A549 (cell line): ENCODE results near the gene CEMIP2. TPM values are rescaled to one million over a fixed set of nuclear protein-coding genes. Genes with fewer than 3 reads are reported as not detected.

Experiments
- ATAC-seq, 2 experiments: fragments of 200-7000 bp in 1 of 2; fragments of >200 bp in 1 of 2; cut with Nextera tagmentation in 1 of 2; cut with Tn5 transposase in 1 of 2; 3 replicates each; pipeline versions ENCODE4 v1.8.0 to v1.9.1; 2018 to 2020; ENCODE audit warnings: mild to moderate bottlenecking in 1 of 2, moderate library complexity in 1 of 2
- CTCF ChIA-PET: fragments of 300-600 bp; sonication (Branson Sonifier 250); formaldehyde crosslinking; extraction: SDS; loops from one replicate; lab custom pipeline; 2021; ENCODE audit warnings: antibody characterized with exemption, inconsistent platforms; lab: Yijun Ruan, JAX
- POLR2A ChIA-PET: fragments of 350-600 bp; formaldehyde crosslinking; extraction: SDS; loops from one replicate; lab custom pipeline; 2021; ENCODE audit warnings: antibody characterized with exemption, inconsistent platforms; lab: Yijun Ruan, JAX
- DNase-seq, 2 experiments: peaks; one replicate each; pipeline versions ENCODE4 v3.0.0 to v3.0.0-alpha.2; 2011 to 2016; ENCODE audit warnings: low read depth in 1 of 2, low spot score in 1 of 2
- FAIRE-seq: peaks from 2 replicates; lab custom pipeline; 2011; peaks lifted over from hg19 to GRCh38; lab: Jason Lieb, UNC
- H3K27ac ChIP-seq, 2 experiments: fragments of >200 bp; sonication (Bioruptor Twin); formaldehyde crosslinking; 3 replicates each; pipeline ENCODE4 v1.5.1; 2016 to 2017
- H3K4me1 ChIP-seq: fragments of >200 bp; sonication (Bioruptor Twin); formaldehyde crosslinking; 3 replicates; pipeline ENCODE4 v1.6.1; 2016
- H3K4me2 ChIP-seq: fragments of >200 bp; sonication (Bioruptor Twin); formaldehyde crosslinking; 3 replicates; pipeline ENCODE4 v1.6.1; 2016
- H3K4me3 ChIP-seq: fragments of >200 bp; sonication (Bioruptor Twin); formaldehyde crosslinking; 3 replicates; pipeline ENCODE4 v1.5.1; 2016
- H3K9me3 ChIP-seq: fragments of >200 bp; sonication (Bioruptor Twin); formaldehyde crosslinking; 3 replicates; pipeline ENCODE4 v1.6.1; 2016
- BCL3 ChIP-seq: fragments of >200 bp; sonication (Bioruptor Twin); formaldehyde crosslinking; IDR thresholded peaks from 3 replicates; pipeline ENCODE4 v1.6.1; 2016
- CBX2 ChIP-seq: fragments of 200-600 bp; sonication (generic); IDR thresholded peaks from 2 replicates; pipeline ENCODE4 v1.6.1; 2016; ENCODE audit warnings: low read depth, mild to moderate bottlenecking, borderline replicate concordance
- CBX8 ChIP-seq: fragments of 200-600 bp; sonication (generic); IDR thresholded peaks from 2 replicates; pipeline ENCODE4 v1.6.1; 2016
- CEBPB ChIP-seq, 2 experiments: fragments of >200 bp in 1 of 2; sonication (Bioruptor Twin) in 1 of 2; formaldehyde crosslinking in 1 of 2; IDR thresholded peaks; 2 replicates each; pipeline ENCODE4 v1.6.1; 2012 to 2016
- CTCF ChIP-seq: fragments of >200 bp; sonication (Bioruptor Twin); formaldehyde crosslinking; IDR thresholded peaks from 3 replicates; pipeline ENCODE4 v1.5.1; 2016
- E2F6 ChIP-seq: IDR thresholded peaks from 2 replicates; pipeline ENCODE4 v1.6.1; 2012; ENCODE audit warnings: low read depth, borderline replicate concordance
- EP300 ChIP-seq, 2 experiments: fragments of >200 bp; sonication (Bioruptor Twin); formaldehyde crosslinking; IDR thresholded peaks; 2 replicates in 1 of 2; 3 replicates in 1 of 2; pipeline ENCODE4 v1.6.1; 2016 to 2017
- FOSB ChIP-seq: fragments of 250-450 bp; sonication (Bioruptor Pico); IDR thresholded peaks from 2 replicates; pipeline ENCODE4 v1.5.0; 2020; ENCODE audit warnings: mild to moderate bottlenecking, moderate library complexity
- HEYL ChIP-seq: fragments of 250-450 bp; sonication (Bioruptor Pico); IDR thresholded peaks from 2 replicates; pipeline ENCODE4 v1.8.0; 2021; ENCODE audit warnings: mild to moderate bottlenecking, moderate library complexity
- HOXA7 ChIP-seq: fragments of 250-450 bp; sonication (Bioruptor Pico); IDR thresholded peaks from 2 replicates; pipeline ENCODE4 v1.5.0; 2020; ENCODE audit warnings: mild to moderate bottlenecking, moderate library complexity
- KDM1A ChIP-seq: fragments of 200-600 bp; sonication (generic); IDR thresholded peaks from 2 replicates; pipeline ENCODE4 v1.6.1; 2016; ENCODE audit warnings: low read depth, mild to moderate bottlenecking
- KDM5A ChIP-seq: fragments of 200-600 bp; sonication (generic); IDR thresholded peaks from 2 replicates; pipeline ENCODE4 v1.6.1; 2016; ENCODE audit warnings: antibody characterized with exemption, mild to moderate bottlenecking
- MAFK ChIP-seq: fragments of 450-650 bp; IDR thresholded peaks from 2 replicates; pipeline ENCODE4 v1.6.1; 2014; ENCODE audit not compliant: partially characterized antibody
- MAX ChIP-seq: IDR thresholded peaks from 2 replicates; pipeline ENCODE4 v1.6.1; 2012
- NFE2L2 ChIP-seq: fragments of 150-350 bp; conservative IDR thresholded peaks from 2 replicates; pipeline ENCODE4 v1.6.1; 2014; ENCODE audit warnings: low read length
- NPAS2 ChIP-seq: fragments of 250-450 bp; sonication (Bioruptor Pico); IDR thresholded peaks from 2 replicates; pipeline ENCODE4 v1.8.0; 2022; ENCODE audit warnings: mild to moderate bottlenecking, moderate library complexity, borderline replicate concordance
- PBX3 ChIP-seq: IDR thresholded peaks from 2 replicates; pipeline ENCODE4 v1.6.1; 2012
- REST ChIP-seq: fragments of 200-600 bp; sonication (generic); IDR thresholded peaks from 2 replicates; pipeline ENCODE4 v1.6.1; 2016; ENCODE audit warnings: antibody characterized with exemption, mild to moderate bottlenecking, moderate library complexity
- RFX5 ChIP-seq: fragments of 450-650 bp; IDR thresholded peaks from 2 replicates; pipeline ENCODE4 v1.7.1; 2014; ENCODE audit warnings: antibody characterized with exemption, mild to moderate bottlenecking, moderate library complexity
- SMC3 ChIP-seq: fragments of >200 bp; sonication (Bioruptor Twin); formaldehyde crosslinking; IDR thresholded peaks from 3 replicates; pipeline ENCODE4 v1.6.1; 2018; ENCODE audit warnings: inconsistent platforms
- SREBF2 ChIP-seq: fragments of 450-650 bp; IDR thresholded peaks from 2 replicates; pipeline ENCODE4 v1.6.1; 2014; ENCODE audit warnings: mild to moderate bottlenecking, moderate library complexity
- TP53 ChIP-seq: fragments of 250-450 bp; sonication (Bioruptor Pico); IDR thresholded peaks from 2 replicates; pipeline ENCODE4 v1.5.0; 2021; ENCODE audit warnings: mild to moderate bottlenecking, moderate library complexity
- ZFP36 ChIP-seq: fragments of 450-650 bp; IDR thresholded peaks from 2 replicates; pipeline ENCODE4 v1.6.1; 2014; ENCODE audit warnings: borderline replicate concordance; ENCODE audit not compliant: partially characterized antibody
- ZNF302 ChIP-seq: fragments of 250-450 bp; sonication (Bioruptor Pico); IDR thresholded peaks from 2 replicates; pipeline ENCODE4 v1.9.0; 2021; ENCODE audit warnings: inconsistent platforms, mild to moderate bottlenecking, moderate library complexity
- WGBS: methylation state at CpG from one replicate; pipeline ENCODE4 v1.1.6; 2017; ENCODE audit errors: missing lambda C conversion rate; 5-methylcytosine and 5-hydroxymethylcytosine counted together
- polyA plus RNA-seq, 4 experiments: library from polyadenylated mRNA; depleted of rRNA in 3 of 4; stranded (reverse); fragments of >200 nt; fragmentation: RNase III in 1 of 4; extraction: RNeasy Plus Mini Kit Qiagen cat#74134 plus additional on column Dnase treatment in 1 of 4; gene quantifications; 2 replicates in 3 of 4; 3 replicates in 1 of 4; pipeline ENCODE4 v1.2.3, GENCODE V29; 2011 to 2017

The CEMIP2 gene
- polyA plus RNA-seq, 2 of the 4 experiments (the other 2 are of a cell fraction), result 146 to 161 TPM

- TF ChIP-seq REST (no peak), MAX (no peak), EP300 (IDR thresholded peaks at IDR 0.05) (0 out of 5 replicates have a peak, but pooled peaks of 1 of the 2 experiments have one; percentile 25), SREBF2 (no peak), ZNF302 (no peak)
Observed at GRCh38 chr9:71743217-71743705, 25.1 kb downstream of the CEMIP2 start (continued).

- Histone ChIP-seq H3K4me3 (peak overlapping the region; percentile 5; the same call in 1 of the 3 replicates), H3K4me1 (peaks cover 97% of the 10 kb centered on the region), H3K9me3 (no peaks in the 10 kb centered on the region), H3K27ac (peak overlapping the region; percentile 87 to 94), H3K4me2 (peak overlapping the region; percentile 72)
- FAIRE-seq (no peak), DNase-seq (no peak), ATAC-seq (peak in 1 of 2 experiments; percentile 10; a peak in 2 of 6 replicates)
- TF ChIP-seq FOSB (CRISPR knock-in tag) (no peak), HOXA7 (0 out of 2 replicates have a peak, but pooled peaks have one; percentile 51)
- ChIA-PET POLR2A (interaction anchor here (0.6 to 1.3 kb wide), 3 partner anchors 17 to 62 kb away, joined by 3 to 4 read pairs (median 3); no protein-coding TSS in a partner anchor), CTCF (interaction anchor here (1.0 to 2.2 kb wide), 4 partner anchors 13 to 25 kb away, joined by 4 to 6 read pairs (median 6); partner anchors contain the start of gene CEMIP2)
- WGBS, result 36% methylated on average over 4 of the region's 4 CpGs
Observed at GRCh38 chr9:71742703-71743102, 25.6 kb downstream of the CEMIP2 start.

GRCh38 chr9:71741926-71742648, 26.2 kb downstream of the CEMIP2 start:
- ATAC-seq, result peak; percentile 60 to 74; a peak in 4 of 6 replicates
- Histone ChIP-seq H3K4me2 (peak overlapping the region; percentile 72), H3K4me3 (peak overlapping the region; percentile 5; the same call in 2 of the 3 replicates), H3K4me1 (peaks cover 97% of the 10 kb centered on the region), H3K9me3 (no peaks in the 10 kb centered on the region), H3K27ac (peak overlapping the region; percentile 87 to 94)
- ChIA-PET POLR2A (interaction anchor here (1.0 to 1.3 kb wide), 2 partner anchors 21 to 61 kb away, joined by 3 to 4 read pairs; no protein-coding TSS in a partner anchor), CTCF (interaction anchor here (1.0 to 2.2 kb wide), 6 partner anchors 13 to 138 kb away, joined by 3 to 6 read pairs (median 4); no protein-coding TSS in a partner anchor)
- peak in 1 of 2 experiments; percentile 73 for DNase-seq
- WGBS, result 28% methylated on average over 10 of the region's 10 CpGs
- peak; percentile 78 for FAIRE-seq
- TF ChIP-seq RFX5 (no peak), SMC3 (peak; percentile 20; the same call in 1 of the 3 replicates), EP300 (IDR thresholded peaks at IDR 0.05) (peak; percentile 83 to 85; a peak in 3 of 5 replicates), CBX2 (no peak), CBX8 (no peak), MAFK (no peak), PBX3 (no peak), CTCF (no peak), KDM5A (no peak), NFE2L2 (no peak), BCL3 (no peak; the same call in 2 of the 3 replicates), E2F6 (no peak), NPAS2 (no peak), ZFP36 (no peak), HEYL (no peak), CEBPB (IDR thresholded peaks at IDR 0.05) (peak in 1 of 2 experiments; percentile 56; a peak in 1 of 4 replicates), HOXA7 (no peak), TP53 (CRISPR knock-in tag) (no peak), KDM1A (no peak)
